ENCODE measurements around the gene TRAPPC2L.

Gene TRAPPC2L

GRCh38 chr16:88847654-88848053 lies 9.3 kb upstream of the TRAPPC2L start:
- ChIA-PET CTCF (no interaction called here), POLR2A (no interaction called here)
- no peak for TF ChIP-seq CTCF (IDR thresholded peaks at IDR 0.05; ENCODE audit: control extremely low read depth, extremely low read depth, low read depth, missing control alignments)
- DNase-seq (ENCODE audit: extremely low spot score): no peak

- no peak for TF ChIP-seq CTCF (IDR thresholded peaks at IDR 0.05; ENCODE audit: control extremely low read depth, extremely low read depth, low read depth, missing control alignments)
- ChIA-PET POLR2A (no interaction called here), CTCF (interaction anchor here (1.4 to 1.5 kb wide), 2 partner anchors 10 to 31 kb away, joined by 3 to 6 read pairs; no protein-coding TSS in a partner anchor)
- no peak for DNase-seq (ENCODE audit: extremely low spot score)
These were observed 8.4 kb upstream of the TRAPPC2L start for GRCh38 chr16:88848557-88848956.

GRCh38 chr16:88850531-88851199 lies 6.3 kb upstream of the TRAPPC2L start:
- no peak for DNase-seq (ENCODE audit: extremely low spot score)
- POLR2A ChIA-PET: no interaction called here
- CTCF ChIA-PET: interaction anchor here (1.3 to 2.6 kb wide), 2 partner anchors 11 to 23 kb away, joined by 3 to 8 read pairs; no protein-coding TSS in a partner anchor
- no peak for TF ChIP-seq CTCF (IDR thresholded peaks at IDR 0.05; ENCODE audit: control extremely low read depth, extremely low read depth, low read depth, missing control alignments)

GRCh38 chr16:88851616-88852015 lies 5.3 kb upstream of the TRAPPC2L start:
- DNase-seq (ENCODE audit: extremely low spot score): no peak
- POLR2A ChIA-PET: no interaction called here
- CTCF ChIA-PET: interaction anchor here (0.9 to 2.6 kb wide), 4 partner anchors 12 to 53 kb away, joined by 3 to 8 read pairs (median 4); no protein-coding TSS in a partner anchor
- no peak for TF ChIP-seq CTCF (IDR thresholded peaks at IDR 0.05; ENCODE audit: control extremely low read depth, extremely low read depth, low read depth, missing control alignments)

- no peak for DNase-seq (ENCODE audit: extremely low spot score)
- TF ChIP-seq CTCF (IDR thresholded peaks at IDR 0.05; ENCODE audit: control extremely low read depth, extremely low read depth, low read depth, missing control alignments): no peak
- CTCF ChIA-PET: interaction anchor here (1.0 to 1.8 kb wide), 3 partner anchors 12 to 116 kb away, joined by 3 to 4 read pairs (median 3); partner anchors contain the start of gene PABPN1L
- POLR2A ChIA-PET: no interaction called here
These were observed 3.5 kb upstream of the TRAPPC2L start for GRCh38 chr16:88853325-88853941.

- CTCF ChIA-PET: interaction anchor here (0.9 to 1.8 kb wide), 4 partner anchors 11 to 42 kb away, joined by 3 to 4 read pairs (median 4); partner anchors contain the start of genes APRT and PABPN1L
- no peak for TF ChIP-seq CTCF (IDR thresholded peaks at IDR 0.05; ENCODE audit: control extremely low read depth, extremely low read depth, low read depth, missing control alignments)
- POLR2A ChIA-PET: interaction anchor here (0.6 to 1.0 kb wide), 2 partner anchors 43 to 82 kb away, joined by 3 to 4 read pairs; no protein-coding TSS in a partner anchor
- DNase-seq (ENCODE audit: extremely low spot score): peak; percentile 70
These were observed 2.4 kb upstream of the TRAPPC2L start for GRCh38 chr16:88854306-88855111.

All from GM10248 (cell line).